Hepatocyte (in vitro differentiated cells): ENCODE results near the gene STK32C. TPM values are rescaled to one million over a fixed set of nuclear protein-coding genes. Genes with fewer than 3 reads are reported as not detected.

ENCODE experiments used
- DNase-seq: peaks from one replicate; pipeline ENCODE4 v3.0.0-alpha.2; 2016; ENCODE audit warnings: low spot score
- H2AFZ ChIP-seq: fragments of 200-600 bp; sonication (generic); 2 replicates; pipeline ENCODE4 v1.6.0; 2016; ENCODE audit warnings: antibody characterized with exemption, mild to moderate bottlenecking
- H3K27ac ChIP-seq: fragments of 200-600 bp; sonication (generic); 2 replicates; pipeline ENCODE4 v1.5.1; 2016; ENCODE audit warnings: mild to moderate bottlenecking
- H3K27me3 ChIP-seq: fragments of 200-600 bp; sonication (generic); 2 replicates; pipeline ENCODE4 v1.6.1; 2016
- H3K36me3 ChIP-seq: fragments of 200-600 bp; sonication (generic); replicated peaks from 2 replicates; pipeline ENCODE4 v1.5.1; 2016; ENCODE audit warnings: low read depth; ENCODE audit not compliant: insufficient read depth
- H3K4me1 ChIP-seq: fragments of 200-600 bp; sonication (generic); 2 replicates; pipeline ENCODE4 v1.5.1; 2016; ENCODE audit warnings: mild to moderate bottlenecking, moderate library complexity; ENCODE audit not compliant: insufficient read depth
- H3K4me2 ChIP-seq: fragments of 200-600 bp; sonication (generic); 2 replicates; pipeline ENCODE4 v1.6.0; 2016
- H3K4me3 ChIP-seq: fragments of 200-600 bp; sonication (generic); 2 replicates; pipeline ENCODE4 v1.5.1; 2016; ENCODE audit warnings: mild to moderate bottlenecking
- H3K79me2 ChIP-seq: fragments of 200-600 bp; sonication (generic); 2 replicates; pipeline ENCODE4 v1.6.0; 2017; ENCODE audit warnings: mild to moderate bottlenecking
- H3K9me2 ChIP-seq: fragments of 200-600 bp; sonication (generic); replicated peaks from 2 replicates; pipeline ENCODE4 v1.6.0; 2017; ENCODE audit warnings: mild to moderate bottlenecking; ENCODE audit not compliant: insufficient read depth
- H3K9me3 ChIP-seq: fragments of 200-600 bp; sonication (generic); 2 replicates; pipeline ENCODE4 v1.5.1; 2016; ENCODE audit warnings: low read depth, mild to moderate bottlenecking
- H4K20me1 ChIP-seq: fragments of 200-600 bp; sonication (generic); 2 replicates; pipeline ENCODE4 v1.6.0; 2016; ENCODE audit warnings: mild to moderate bottlenecking; ENCODE audit not compliant: insufficient read depth, poor library complexity, severe bottlenecking
- EZH2 ChIP-seq: fragments of 200-600 bp; sonication (generic); IDR thresholded peaks from 2 replicates; pipeline ENCODE4 v1.6.1; 2016; ENCODE audit warnings: antibody characterized with exemption, mild to moderate bottlenecking, borderline replicate concordance
- EZH2phosphoT487 ChIP-seq: fragments of 200-600 bp; sonication (generic); IDR thresholded peaks from one replicate; pipeline ENCODE4 v1.6.1; 2018; ENCODE audit warnings: antibody characterized with exemption, mild to moderate bottlenecking, low read depth, moderate library complexity; ENCODE audit not compliant: unreplicated experiment, severe bottlenecking
- WGBS: methylation state at CpG from one replicate; pipeline ENCODE4 v1.1.6; 2016; ENCODE audit warnings: low lambda C conversion rate; ENCODE audit errors: missing lambda C conversion rate; 5-methylcytosine and 5-hydroxymethylcytosine counted together
- polyA plus RNA-seq: library from polyadenylated mRNA; unstranded; fragments of >200 nt; fragmentation: Nextera tagmentation; extraction: Ambion mirVana; gene quantifications from 2 replicates; pipeline ENCODE4 v1.2.1, GENCODE V29; 2016
- total RNA-seq: library from RNA; depleted of rRNA; stranded (reverse); fragments of >200 nt; gene quantifications from 2 replicates; pipeline ENCODE4 v1.2.3, GENCODE V29; 2014
- TF ChIP-seq, protein P1 (sequence below): fragments of 200-600 bp; sonication (generic); IDR thresholded peaks from 2 replicates; pipeline ENCODE4 v1.5.1; 2016; ENCODE audit warnings: antibody characterized with exemption, mild to moderate bottlenecking; ENCODE audit not compliant: poor library complexity

The STK32C gene
- total and polyA plus RNA-seq, 2 experiments from 2014 or later = 7.9 to 12.2 TPM

DNA sequence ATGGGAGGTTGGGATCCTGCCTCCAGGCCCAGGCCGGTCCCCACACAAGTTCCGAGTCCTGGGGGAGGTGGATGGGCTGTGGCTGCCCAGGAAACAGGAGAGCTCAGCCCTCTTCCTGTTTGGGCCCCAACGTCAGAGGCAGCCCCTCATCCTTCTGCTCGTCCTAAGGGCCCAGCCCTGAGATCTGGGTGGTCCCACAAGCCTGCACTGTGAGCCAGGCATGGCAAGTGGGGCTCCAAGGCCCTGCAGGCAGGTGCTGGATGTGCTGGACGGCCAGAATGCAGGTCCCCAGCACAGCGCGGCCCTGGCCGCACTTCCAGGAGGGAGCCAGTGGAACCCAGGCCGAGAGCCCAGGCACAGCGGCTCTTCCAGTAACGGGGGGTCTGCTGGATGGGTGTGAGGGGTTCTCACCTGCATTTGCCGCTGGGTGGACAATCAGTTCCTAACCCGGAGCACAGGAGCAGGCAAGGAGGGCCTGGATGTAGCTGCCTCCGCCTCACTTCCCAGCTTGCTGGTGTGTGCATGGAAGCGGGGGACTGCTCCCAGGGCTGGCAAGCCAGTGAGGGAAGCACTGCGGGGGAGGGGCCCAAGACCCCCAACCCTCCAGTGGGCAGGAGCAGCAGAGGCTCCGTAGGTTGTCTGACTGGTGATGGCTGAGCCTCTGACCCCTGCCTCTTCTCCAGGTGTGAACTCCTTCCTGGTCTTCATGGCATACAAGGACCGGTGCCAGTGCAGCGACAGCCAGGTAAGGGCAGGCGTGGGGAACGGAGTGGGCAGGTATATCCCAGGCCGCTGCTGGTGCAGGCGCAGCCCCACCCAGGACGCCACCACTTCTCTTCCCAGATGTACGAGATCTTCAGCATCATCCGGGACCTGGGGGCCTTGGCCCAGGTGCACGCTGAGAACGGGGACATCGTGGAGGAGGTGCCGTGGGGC, 111.3 kb downstream of the STK32C start:
- 92% methylated on average over 28 of the region's 30 CpGs for WGBS
- TF ChIP-seq, protein P1, sequence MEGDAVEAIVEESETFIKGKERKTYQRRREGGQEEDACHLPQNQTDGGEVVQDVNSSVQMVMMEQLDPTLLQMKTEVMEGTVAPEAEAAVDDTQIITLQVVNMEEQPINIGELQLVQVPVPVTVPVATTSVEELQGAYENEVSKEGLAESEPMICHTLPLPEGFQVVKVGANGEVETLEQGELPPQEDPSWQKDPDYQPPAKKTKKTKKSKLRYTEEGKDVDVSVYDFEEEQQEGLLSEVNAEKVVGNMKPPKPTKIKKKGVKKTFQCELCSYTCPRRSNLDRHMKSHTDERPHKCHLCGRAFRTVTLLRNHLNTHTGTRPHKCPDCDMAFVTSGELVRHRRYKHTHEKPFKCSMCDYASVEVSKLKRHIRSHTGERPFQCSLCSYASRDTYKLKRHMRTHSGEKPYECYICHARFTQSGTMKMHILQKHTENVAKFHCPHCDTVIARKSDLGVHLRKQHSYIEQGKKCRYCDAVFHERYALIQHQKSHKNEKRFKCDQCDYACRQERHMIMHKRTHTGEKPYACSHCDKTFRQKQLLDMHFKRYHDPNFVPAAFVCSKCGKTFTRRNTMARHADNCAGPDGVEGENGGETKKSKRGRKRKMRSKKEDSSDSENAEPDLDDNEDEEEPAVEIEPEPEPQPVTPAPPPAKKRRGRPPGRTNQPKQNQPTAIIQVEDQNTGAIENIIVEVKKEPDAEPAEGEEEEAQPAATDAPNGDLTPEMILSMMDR = no peak
- no peak for TF ChIP-seq EZH2
- H3K9me3 ChIP-seq = no peaks in the 10 kb centered on the region
- no peak for DNase-seq
- H3K4me3 ChIP-seq = no peak overlapping the region
- H3K79me2 ChIP-seq = no peaks in the 10 kb centered on the region
- H3K27ac ChIP-seq = no peak overlapping the region
- H3K36me3 ChIP-seq = no peaks in the 10 kb centered on the region
- H3K9me2 ChIP-seq = no peaks in the 10 kb centered on the region
- no peaks in the 10 kb centered on the region for H3K4me1 ChIP-seq
- no peak overlapping the region for H3K4me2 ChIP-seq
- no peaks in the 10 kb centered on the region for H3K27me3 ChIP-seq
- no peak overlapping the region for H2AFZ ChIP-seq
- H4K20me1 ChIP-seq = no peaks in the 10 kb centered on the region

DNA sequence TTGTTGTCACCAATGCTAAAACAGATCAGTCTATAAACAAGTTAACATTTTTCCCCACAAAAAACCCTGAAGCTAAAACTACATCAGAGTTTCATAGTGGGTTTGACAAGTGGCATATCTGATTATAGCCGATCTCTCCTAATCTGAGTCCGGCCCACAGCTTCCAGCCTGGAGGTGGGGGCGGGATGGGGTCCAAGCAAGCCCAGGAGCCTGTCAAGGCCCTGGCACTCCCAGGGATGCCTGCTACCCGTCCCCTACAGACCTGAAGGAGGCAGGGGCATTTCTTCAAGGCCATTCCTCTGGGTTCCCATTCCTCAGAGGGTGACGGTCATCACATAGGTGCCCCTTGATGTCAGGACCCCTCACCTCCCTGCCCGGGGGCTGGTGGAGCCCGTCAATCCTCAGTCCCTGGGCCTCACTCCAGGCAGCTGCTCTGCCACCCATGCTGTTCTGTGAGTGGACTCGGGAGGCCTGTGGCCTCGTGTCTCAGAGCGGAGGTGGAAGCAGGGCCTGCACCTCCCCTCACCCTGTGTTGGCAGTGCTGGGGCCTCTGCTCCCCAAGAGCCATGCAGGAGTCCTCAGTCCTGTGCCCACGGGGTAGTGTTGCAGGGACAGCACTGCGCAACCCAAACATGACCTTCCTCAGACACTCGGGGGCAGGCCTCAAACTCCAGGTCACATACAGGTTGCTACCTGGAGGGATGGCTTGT, 112.2 kb downstream of the STK32C start:
- WGBS = 94% methylated on average over 13 of the region's 13 CpGs

DNA sequence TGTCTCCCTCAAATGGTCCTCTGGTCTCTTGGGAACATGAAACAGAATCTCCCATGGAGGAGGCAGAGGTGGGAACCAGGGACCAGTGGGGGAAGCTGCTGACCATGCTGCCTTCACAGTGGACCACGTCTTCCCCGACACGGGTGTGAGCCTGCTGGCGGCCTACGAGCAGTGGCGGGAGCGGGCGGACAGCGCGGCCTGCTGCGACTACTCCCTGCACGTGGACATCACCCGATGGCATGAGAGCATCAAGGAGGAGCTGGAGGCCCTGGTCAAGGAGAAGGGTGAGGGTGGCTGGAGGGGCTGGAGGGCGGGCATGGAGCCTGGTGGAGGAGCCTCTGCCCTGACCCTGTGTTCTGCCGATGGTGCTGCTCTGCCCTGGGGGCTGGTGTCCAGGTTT, 113.0 kb downstream of the STK32C start:
- no peaks in the 10 kb centered on the region for H3K9me3 ChIP-seq
- no peak for DNase-seq
- H3K79me2 ChIP-seq = no peaks in the 10 kb centered on the region
- H4K20me1 ChIP-seq = no peaks in the 10 kb centered on the region
- H3K36me3 ChIP-seq = no peaks in the 10 kb centered on the region
- H3K27me3 ChIP-seq = peaks cover 5% of the 10 kb centered on the region
- no peak overlapping the region for H3K4me2 ChIP-seq
- H3K4me1 ChIP-seq = no peaks in the 10 kb centered on the region
- WGBS = 91% methylated on average over 15 of the region's 15 CpGs
- no peaks in the 10 kb centered on the region for H3K9me2 ChIP-seq
- no peak overlapping the region for H2AFZ ChIP-seq
- no peak overlapping the region for H3K4me3 ChIP-seq
- TF ChIP-seq EZH2 = no peak
- TF ChIP-seq, protein P1 = no peak
- TF ChIP-seq EZH2phosphoT487 = no peak
- no peak overlapping the region for H3K27ac ChIP-seq

More for the DNA sequence above, 112.2 kb downstream of the STK32C start:
- H3K4me1 ChIP-seq = no peaks in the 10 kb centered on the region
- H3K9me3 ChIP-seq = no peaks in the 10 kb centered on the region
- H3K27ac ChIP-seq = no peak overlapping the region
- no peak overlapping the region for H3K4me2 ChIP-seq
- DNase-seq = no peak
- TF ChIP-seq EZH2 = no peak
- no peak for TF ChIP-seq EZH2phosphoT487
- TF ChIP-seq, protein P1 = no peak
- no peaks in the 10 kb centered on the region for H3K79me2 ChIP-seq
- no peaks in the 10 kb centered on the region for H3K27me3 ChIP-seq
- no peaks in the 10 kb centered on the region for H4K20me1 ChIP-seq
- H3K9me2 ChIP-seq = no peaks in the 10 kb centered on the region
- H3K4me3 ChIP-seq = no peak overlapping the region
- no peak overlapping the region for H2AFZ ChIP-seq
- no peaks in the 10 kb centered on the region for H3K36me3 ChIP-seq
